GM21360 (cell line): ENCODE measurements around the gene MOB1A.
"Not testable (repeated sequence)": the region's sequence is repeated elsewhere in the genome, so short reads cannot be mapped to it uniquely, and the experiment has no call there.

Source experiments
- ATAC-seq: cut with Tn5 transposase; IDR thresholded peaks from one replicate; pipeline ENCODE4 v1.9.1; 2021; ENCODE audit warnings: mild to moderate bottlenecking, moderate library complexity; ENCODE audit not compliant: unreplicated experiment

MOB1A gene

DNA sequence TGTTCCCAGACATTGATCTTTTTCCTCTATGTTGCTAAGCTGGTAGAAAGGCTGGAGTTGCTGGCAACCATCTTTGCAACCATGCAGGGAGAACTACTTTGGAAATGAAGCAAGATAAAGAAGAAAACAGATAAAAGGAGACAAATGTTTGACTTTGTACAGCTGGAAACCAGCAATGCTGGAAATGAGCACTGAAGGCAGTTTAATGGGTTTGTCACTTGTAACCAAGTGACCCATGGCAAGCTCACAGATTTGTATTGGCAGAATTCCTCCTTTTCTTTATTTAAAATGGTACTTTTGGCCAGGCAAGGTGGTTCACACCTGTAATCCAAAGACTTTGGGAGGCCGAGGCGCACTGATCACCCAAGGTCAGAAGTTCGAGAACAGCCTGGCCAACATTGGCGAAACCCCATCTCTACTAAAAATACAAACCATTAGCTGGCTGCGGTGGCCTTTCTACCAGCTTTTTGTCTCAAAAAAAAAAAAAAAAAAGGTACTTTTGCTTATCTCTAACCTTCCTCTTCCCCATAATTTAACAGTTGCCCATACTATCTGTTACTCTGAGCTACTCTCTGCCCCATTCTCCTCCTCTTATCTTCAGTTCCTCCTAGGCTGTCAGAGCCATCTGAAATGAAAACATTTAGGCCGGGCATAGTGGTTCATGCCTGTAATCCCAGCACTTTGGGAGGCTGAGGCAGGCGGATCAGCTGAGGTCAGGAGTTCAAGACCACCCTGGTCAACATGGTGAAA, 28.9 kb downstream of the MOB1A start:
- ATAC-seq: no peak

DNA sequence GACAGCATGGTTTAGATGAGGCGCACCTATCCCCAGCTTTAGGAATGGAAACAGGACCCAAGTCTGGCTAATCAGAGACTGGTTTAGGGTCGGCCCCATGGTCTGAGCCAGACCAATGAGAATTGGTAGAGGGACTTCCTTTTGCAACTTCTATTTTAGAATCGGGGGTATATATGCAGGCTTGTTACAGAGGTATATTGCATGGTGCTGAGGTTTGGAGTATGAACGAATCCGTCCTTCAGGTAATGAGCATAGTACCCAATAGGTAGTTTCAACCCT, 29.5 kb downstream of the MOB1A start:
- ATAC-seq: no peak

DNA sequence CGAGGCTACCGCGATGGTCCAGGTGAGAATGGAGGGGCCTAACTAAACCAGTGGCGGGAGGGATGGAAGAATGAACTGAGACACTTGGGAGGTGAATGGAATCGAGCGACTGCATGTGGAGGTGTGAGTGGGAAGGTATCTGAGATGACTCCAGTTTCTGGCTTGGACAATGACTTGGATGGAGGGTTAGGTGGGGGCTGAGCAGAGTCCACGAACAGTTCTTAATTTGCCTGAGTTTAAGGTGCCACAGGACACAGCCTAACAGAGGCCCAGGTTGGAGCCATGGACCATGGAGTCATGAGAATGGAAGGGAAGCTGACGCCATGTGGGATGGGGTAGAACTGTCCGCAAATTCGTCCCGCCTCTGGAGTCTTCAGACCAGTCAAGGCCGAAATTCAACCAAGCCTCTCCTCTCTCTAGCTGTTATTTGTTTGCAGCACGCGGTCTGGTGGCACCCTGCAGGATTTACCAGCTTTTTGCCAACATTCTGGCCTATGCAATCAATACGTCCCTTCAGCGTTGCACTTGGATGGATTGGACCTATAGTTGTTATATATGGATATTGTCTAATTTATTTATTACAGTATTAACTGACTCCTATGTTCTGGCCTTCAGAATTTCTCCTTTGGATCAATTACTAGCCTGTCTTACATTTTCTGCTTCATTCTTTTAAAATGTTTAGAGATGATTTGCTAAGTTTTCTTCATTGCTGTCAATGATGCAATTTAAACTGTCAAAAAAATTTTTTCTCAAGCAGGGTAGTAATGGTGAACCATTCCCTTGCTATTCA, 30.0 kb downstream of the MOB1A start:
- no peak for ATAC-seq

DNA sequence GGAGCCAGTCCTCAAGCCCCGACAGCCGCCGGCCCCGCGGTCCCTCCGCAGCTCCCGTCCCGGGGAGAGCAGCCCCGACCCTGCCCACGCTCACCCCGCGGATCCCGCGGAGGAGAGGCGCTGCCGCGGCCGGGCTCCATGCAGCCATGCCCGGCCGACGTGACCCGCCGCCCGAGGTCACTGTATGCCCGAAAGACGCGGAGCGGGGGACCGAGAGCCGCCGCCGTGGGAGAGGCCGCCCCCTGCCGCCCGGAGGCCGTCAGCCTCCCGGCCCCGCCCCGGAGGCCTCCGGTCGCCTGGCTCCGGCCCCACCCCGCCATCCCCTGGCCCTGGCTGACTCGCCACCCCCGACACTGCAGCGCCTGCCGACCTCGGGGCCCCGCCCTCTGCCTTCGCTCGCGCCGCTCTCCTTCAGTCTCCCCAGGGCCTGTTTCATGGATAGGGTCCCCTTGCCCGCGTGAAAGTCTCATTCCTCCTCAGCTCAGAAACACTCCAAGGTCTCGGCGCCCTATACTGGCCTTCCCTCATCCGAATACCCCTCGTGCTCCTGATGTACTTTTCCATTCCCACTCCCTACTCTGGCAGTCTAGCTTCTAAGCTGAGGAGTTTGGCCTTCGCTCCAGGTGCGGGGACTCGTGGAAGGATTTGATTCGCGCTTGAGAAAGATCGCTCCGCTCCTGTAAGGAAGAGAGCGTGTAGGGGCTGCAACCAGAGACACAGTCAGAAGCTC, 30.8 kb downstream of the MOB1A start, which contains the start of gene BOLA3:
BOLA3 (minus strand) TSS at position 186 of the 730 bp plus-strand sequence; CDS start at position 148, 38 bp downstream.
- peak; percentile 88 for ATAC-seq

DNA sequence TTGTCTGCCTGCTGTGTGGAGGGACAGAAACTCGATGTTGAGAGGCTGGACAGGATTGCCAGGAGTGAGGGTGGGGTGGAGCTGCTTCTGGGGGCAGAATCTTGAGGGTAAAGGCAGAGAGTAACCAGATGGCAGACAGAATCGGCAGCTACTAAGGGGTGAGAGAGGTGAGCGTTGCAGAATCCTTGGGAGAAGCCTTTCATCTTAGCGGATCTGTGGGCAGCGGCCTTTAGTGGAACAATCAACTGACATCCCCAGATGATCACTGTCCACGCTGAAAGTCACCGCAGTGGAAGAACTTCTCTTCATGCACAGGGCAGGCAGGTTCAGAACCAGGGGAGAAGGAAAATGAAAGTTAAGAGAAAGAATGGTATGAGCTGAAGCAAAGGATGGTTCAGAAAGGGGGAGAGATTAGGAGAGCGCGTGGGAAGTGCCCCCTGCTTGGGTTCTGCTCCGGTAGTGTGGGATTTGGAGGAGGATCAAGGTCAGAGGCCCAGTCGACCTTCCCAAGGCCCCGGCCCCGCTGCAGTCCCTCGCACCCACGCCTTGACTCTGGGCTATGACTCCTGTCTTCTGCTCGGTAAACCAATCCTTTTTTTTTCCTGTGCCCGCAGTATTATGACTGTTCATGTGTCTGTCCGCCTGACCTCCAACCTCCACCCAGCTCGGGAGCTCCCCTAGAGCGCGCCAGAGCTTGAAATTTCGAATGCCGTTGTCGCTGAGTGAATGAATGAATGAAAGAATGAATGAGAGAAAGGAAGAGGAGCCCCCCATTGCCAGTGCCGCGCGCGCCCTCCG, 31.6 kb downstream of the MOB1A start:
- ATAC-seq: no peak

GRCh38 chr2:74142340-74142739, 36.3 kb downstream of the MOB1A start:
- ATAC-seq: no peak

GRCh38 chr2:74138600-74139323, 39.9 kb downstream of the MOB1A start:
- ATAC-seq: no peak

DNA sequence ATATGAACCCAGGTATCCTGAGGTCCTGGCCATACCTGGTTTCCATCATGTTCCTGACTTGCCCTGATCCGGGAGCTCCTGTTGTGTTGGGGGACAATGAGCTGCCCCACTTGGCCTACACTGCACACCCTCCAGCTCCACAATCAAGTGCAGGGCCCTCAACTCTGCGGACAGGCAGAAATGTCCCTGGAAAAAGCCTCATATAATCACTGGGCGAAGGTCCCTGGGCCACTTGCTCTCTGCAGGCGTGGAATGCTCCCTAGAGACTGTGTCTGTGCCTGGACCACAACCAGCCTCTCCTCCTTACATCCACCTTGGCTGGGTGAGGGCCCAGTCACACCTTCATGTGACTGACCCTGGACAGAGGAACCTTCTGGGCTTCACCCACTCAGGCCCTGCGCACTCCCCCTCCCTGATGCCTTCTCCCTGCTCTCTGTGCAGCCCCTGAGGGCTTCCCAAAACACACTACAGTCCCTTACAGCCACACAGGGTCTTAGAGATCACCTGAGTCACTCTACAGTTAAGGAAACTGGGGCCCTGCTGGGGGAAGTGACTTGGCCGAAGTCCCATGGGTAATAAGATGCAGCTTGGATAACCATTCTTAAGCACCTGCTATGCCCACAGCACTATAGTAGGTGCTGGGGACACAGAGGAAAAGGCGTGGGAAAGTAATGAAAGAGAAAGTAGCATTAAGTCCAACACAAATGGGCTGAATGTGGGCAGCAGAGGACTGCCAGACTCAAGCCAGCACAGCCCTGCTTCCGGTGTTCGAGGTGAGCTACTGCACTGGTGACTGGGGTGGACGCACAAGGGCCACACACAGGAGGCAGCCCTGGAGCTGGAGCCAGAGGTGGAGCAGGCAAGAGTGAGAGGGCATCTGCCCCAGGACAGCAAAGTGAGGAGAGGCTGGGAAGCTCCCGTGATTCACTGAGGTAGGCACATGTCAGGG, 40.8 kb downstream of the MOB1A start:
- no peak for ATAC-seq

DNA sequence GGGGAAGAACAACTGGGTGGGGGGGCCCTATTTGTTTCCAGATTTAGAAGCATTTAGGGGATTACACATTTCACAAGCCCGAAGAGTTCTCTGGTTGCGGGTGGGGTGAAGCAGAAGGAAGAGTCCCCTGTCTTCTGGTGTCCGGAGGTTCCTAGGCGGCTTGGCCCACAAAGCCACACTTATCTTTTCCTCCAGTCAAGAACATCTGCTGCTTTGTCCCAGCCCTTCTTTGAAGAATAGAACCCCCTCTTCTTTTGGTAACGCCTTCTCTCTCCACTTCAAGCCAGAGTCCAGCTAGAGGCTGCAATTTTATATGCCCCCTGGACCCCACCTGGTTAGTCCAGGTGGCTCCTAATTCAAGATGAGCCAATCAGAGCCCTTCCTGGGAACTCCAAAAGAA, 46.8 kb downstream of the MOB1A start:
- no peak for ATAC-seq

DNA sequence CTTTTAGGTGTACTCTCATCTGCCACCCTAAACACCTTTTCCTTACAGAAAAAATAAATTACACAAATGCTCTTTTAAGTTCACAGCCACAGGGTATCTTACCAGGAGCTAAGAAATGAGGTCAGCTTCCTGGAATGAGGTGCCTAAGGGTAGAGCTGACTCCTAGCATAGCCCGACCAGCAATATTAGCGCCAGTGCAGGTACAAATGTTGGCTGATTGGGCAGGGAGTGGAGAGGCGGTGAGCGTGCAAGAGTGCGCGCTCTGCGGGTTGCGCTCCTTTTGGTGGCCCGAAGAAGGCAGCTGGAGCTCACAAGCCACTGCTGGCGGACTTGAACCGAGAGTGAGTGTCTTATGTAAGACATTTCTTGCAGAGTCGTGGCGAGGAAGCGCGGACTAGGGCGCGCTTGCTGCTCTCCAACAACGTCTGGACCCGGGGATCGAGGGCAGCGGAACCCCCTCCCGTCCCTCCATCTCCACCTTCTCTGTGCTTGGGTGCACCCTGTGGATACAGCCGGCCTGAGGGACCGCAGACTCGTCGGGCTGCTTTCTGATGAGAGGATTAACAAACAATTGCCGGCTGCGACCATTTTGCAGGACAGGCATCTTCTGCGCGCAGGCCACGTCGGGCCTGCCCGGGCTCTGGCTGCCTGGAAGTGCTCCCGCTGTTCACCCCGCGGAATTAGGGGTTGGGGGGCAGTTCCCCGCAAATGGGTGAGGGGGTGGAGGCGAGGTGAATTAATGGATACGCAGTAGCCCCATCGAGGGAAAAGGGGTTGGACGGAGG, 48.3 kb downstream of the MOB1A start:
- ATAC-seq: no peak

GRCh38 chr2:74128206-74128605, 50.5 kb downstream of the MOB1A start:
- ATAC-seq: no peak

- ATAC-seq: not testable (repeated sequence)
Observed at GRCh38 chr2:74123955-74124354, 54.7 kb downstream of the MOB1A start.

GRCh38 chr2:74121846-74122245, 56.8 kb downstream of the MOB1A start:
- not testable (repeated sequence) for ATAC-seq

- peak; percentile 79 for ATAC-seq
Observed at GRCh38 chr2:74119912-74120825, 58.5 kb downstream of the MOB1A start.

DNA sequence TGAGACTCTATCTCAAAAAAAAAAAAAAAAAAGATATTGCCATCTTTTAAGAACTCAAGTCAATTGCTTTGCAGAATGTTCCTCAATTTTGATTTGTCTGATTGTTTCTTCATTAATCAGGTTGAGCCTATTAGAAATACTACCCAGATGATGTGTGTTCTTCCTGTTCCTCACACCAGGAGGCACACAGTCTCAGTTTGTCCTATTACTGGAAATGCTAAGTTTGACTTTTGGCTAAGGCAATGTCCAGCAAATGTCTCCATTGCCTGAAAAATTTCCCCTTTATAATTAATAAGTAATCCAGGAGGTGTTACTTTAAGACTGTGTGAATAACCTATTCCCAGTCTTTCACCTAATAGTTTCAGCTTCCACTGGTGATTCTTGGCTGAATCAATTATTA, 59.3 kb downstream of the MOB1A start:
- ATAC-seq: no peak

DNA sequence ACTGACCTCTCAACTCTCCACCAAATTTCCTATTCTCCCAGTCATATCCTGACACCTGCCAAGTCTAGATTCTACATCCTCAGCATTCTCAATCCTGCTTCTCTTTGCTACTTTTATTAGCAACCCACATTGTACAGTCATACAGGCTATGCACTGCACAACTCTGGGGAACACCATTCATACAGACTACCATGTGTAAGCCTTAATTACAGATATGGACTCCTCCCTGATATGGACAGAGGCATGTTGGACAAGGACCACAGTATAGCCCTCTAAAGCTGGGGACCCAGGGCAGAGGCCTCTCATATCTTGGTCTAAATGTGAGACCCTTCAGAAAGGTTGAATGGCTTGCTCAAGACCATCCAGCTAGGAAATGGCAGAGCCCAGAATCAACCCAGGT, 67.3 kb downstream of the MOB1A start:
- ATAC-seq: no peak

DNA sequence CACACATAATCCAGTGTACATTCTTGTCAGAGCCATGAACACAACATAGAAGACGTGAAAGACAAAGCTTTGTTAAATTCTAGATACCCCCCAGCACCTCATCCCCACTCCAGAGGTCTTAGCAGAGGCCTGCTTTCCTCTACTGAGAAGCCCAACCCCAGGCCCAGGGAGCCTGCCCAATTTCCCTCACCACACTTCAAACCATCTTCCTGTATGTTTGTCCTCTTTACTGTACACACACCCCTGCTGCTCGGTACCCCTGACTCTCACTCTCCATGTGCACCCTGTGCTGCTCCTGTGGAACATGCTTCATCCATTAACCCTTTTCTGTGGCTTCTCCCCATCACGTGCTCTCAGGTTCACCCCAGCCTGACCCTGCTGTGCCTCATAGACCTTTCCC, 68.1 kb downstream of the MOB1A start:
- no peak for ATAC-seq
